ENCODE measurements around the gene EVX1. TPM values are rescaled to one million over a fixed set of nuclear protein-coding genes. Genes with fewer than 3 reads are reported as not detected.

EVX1 gene
- polyA plus RNA-seq, 3 donors = 0.07 to 0.22 TPM; not detected in 1

GRCh38 chr7:27221201-27221797, 21.3 kb upstream of the EVX1 start:
- 92 to 95% (median 92%) methylated on average over 3 of the region's 3 CpGs for WGBS, 3 donors
- H3K27ac ChIP-seq (ENCODE audit: low read depth, low read length) = no peak overlapping the region

GRCh38 chr7:27223941-27224575, 18.5 kb upstream of the EVX1 start:
- H3K27ac ChIP-seq (ENCODE audit: low read depth, low read length) = no peak overlapping the region

- H3K27ac ChIP-seq (ENCODE audit: low read depth, low read length) = no peak overlapping the region
- 8 to 13% (median 11%) methylated on average over 59 to 61 of the region's 61 CpGs for WGBS, 3 donors
Observed at GRCh38 chr7:27224983-27225934, 17.3 kb upstream of the EVX1 start.

- 78 to 90% (median 86%) methylated on average over 4 of the region's 4 CpGs for WGBS, 3 donors
Observed at GRCh38 chr7:27229448-27229847, 13.2 kb upstream of the EVX1 start.

GRCh38 chr7:27235387-27236311, 7.0 kb upstream of the EVX1 start:
- 4 to 6% (median 5%) methylated on average over 59 to 66 of the region's 66 CpGs for WGBS, 3 donors
- no peak overlapping the region for H3K27ac ChIP-seq (ENCODE audit: low read depth, low read length)

More at GRCh38 chr7:27229448-27229847, 13.2 kb upstream of the EVX1 start:
- H3K27ac ChIP-seq (ENCODE audit: low read depth, low read length) = no peak overlapping the region

- no peak overlapping the region for H3K27ac ChIP-seq (ENCODE audit: low read depth, low read length)
- 80 to 91% (median 90%) methylated on average over 1 of the region's 1 CpG for WGBS, 3 donors
Observed at GRCh38 chr7:27237735-27238334, 4.8 kb upstream of the EVX1 start.

GRCh38 chr7:27238979-27239386, 3.6 kb upstream of the EVX1 start:
- WGBS, 3 donors = 44 to 50% (median 47%) methylated on average over 15 of the region's 15 CpGs
- no peak overlapping the region for H3K27ac ChIP-seq (ENCODE audit: low read depth, low read length)

- no peak overlapping the region for H3K27ac ChIP-seq (ENCODE audit: low read depth, low read length)
- WGBS, 3 donors = 4 to 5% (median 4%) methylated on average over 55 of the region's 55 CpGs
Observed at GRCh38 chr7:27239387-27240014, 3.1 kb upstream of the EVX1 start.

- no peak overlapping the region for H3K27ac ChIP-seq (ENCODE audit: low read depth, low read length)
- WGBS, 3 donors = 8 to 12% (median 9%) methylated on average over 18 of the region's 18 CpGs
Observed at GRCh38 chr7:27240015-27240731, 2.4 kb upstream of the EVX1 start.

GRCh38 chr7:27241189-27242056, 1.2 kb upstream of the EVX1 start:
- no peak overlapping the region for H3K27ac ChIP-seq (ENCODE audit: low read depth, low read length)
- WGBS, 3 donors = 15 to 28% (median 26%) methylated on average over 17 of the region's 17 CpGs

- 8 to 21% (median 19%) methylated on average over 14 of the region's 14 CpGs for WGBS, 3 donors
- H3K27ac ChIP-seq (ENCODE audit: low read depth, low read length) = no peak overlapping the region
Observed at GRCh38 chr7:27242154-27242553, 448 bp upstream of the EVX1 start.

- H3K27ac ChIP-seq (ENCODE audit: low read depth, low read length) = no peak overlapping the region
- WGBS, 3 donors = 4 to 13% (median 8%) methylated on average over 43 of the region's 43 CpGs
Observed at GRCh38 chr7:27243340-27244163, 950 bp downstream of the EVX1 start.

GRCh38 chr7:27244488-27245123, 2.0 kb downstream of the EVX1 start:
- H3K27ac ChIP-seq (ENCODE audit: low read depth, low read length) = no peak overlapping the region
- 11 to 26% (median 16%) methylated on average over 17 to 18 of the region's 18 CpGs for WGBS, 3 donors

GRCh38 chr7:27245124-27245797, 2.7 kb downstream of the EVX1 start:
- no peak overlapping the region for H3K27ac ChIP-seq (ENCODE audit: low read depth, low read length)
- WGBS, 3 donors = 6 to 14% (median 11%) methylated on average over 36 to 37 of the region's 37 CpGs
